Osteoblast (primary cell): ENCODE data around the gene CWC27. TPM values are rescaled to one million over a fixed set of nuclear protein-coding genes. Genes with fewer than 3 reads are reported as not detected.

Experiments used
- DNase-seq: peaks from one replicate; pipeline ENCODE4 v3.0.0; 2011; ENCODE audit warnings: low spot score, mixed read lengths; ENCODE audit not compliant: insufficient read length; ENCODE audit errors: missing footprints
- H2AFZ ChIP-seq: 2 replicates; pipeline ENCODE4 v1.6.0; 2011; ENCODE audit warnings: mild to moderate bottlenecking, low read length
- H3K27ac ChIP-seq: 2 replicates; pipeline ENCODE4 v1.5.1; 2011; ENCODE audit warnings: mild to moderate bottlenecking, low read depth, low read length, moderate library complexity
- H3K27me3 ChIP-seq: 2 replicates; pipeline ENCODE4 v1.6.0; 2012; ENCODE audit warnings: mild to moderate bottlenecking, control low read depth, inconsistent platforms, low read length, moderate library complexity; ENCODE audit not compliant: insufficient read depth
- H3K36me3 ChIP-seq: 2 replicates; pipeline ENCODE4 v1.5.1; 2011; ENCODE audit warnings: mild to moderate bottlenecking, low read length, control low read depth, moderate library complexity; ENCODE audit not compliant: insufficient read depth
- H3K4me1 ChIP-seq: 2 replicates; pipeline ENCODE4 v1.5.1; 2011; ENCODE audit warnings: mild to moderate bottlenecking, low read length, control low read depth, moderate library complexity; ENCODE audit not compliant: insufficient read depth
- H3K4me2 ChIP-seq: 2 replicates; pipeline ENCODE4 v1.6.0; 2011; ENCODE audit warnings: mild to moderate bottlenecking, low read length; ENCODE audit not compliant: insufficient read depth
- H3K4me3 ChIP-seq: fragments of 200-600 bp; sonication (generic); 3 replicates; pipeline ENCODE4 v1.5.1; 2012; ENCODE audit warnings: mild to moderate bottlenecking, low read length, inconsistent platforms; ENCODE audit not compliant: insufficient read depth
- H3K79me2 ChIP-seq: 2 replicates; pipeline ENCODE4 v1.6.0; 2012; ENCODE audit warnings: mild to moderate bottlenecking, low read length, control low read depth, inconsistent platforms; ENCODE audit not compliant: insufficient read depth
- H3K9me3 ChIP-seq: 2 replicates; pipeline ENCODE4 v1.5.1; 2011; ENCODE audit warnings: low read depth, low read length, control low read depth
- H4K20me1 ChIP-seq: 2 replicates; pipeline ENCODE4 v1.6.0; 2012; ENCODE audit warnings: mild to moderate bottlenecking, low read length, control low read depth; ENCODE audit not compliant: insufficient read depth
- total RNA-seq: library from RNA; depleted of rRNA; stranded (reverse); fragments of >200 nt; gene quantifications from 2 replicates; pipeline ENCODE4 v1.2.3, GENCODE V29; 2012
- TF ChIP-seq, protein P1 (sequence below): IDR thresholded peaks from 2 replicates; pipeline ENCODE4 v1.5.1; 2011; ENCODE audit warnings: mild to moderate bottlenecking, low read depth, low read length, moderate library complexity; ENCODE audit errors: extremely low read depth

The CWC27 gene
- total RNA-seq, 1 donor, result 13.4 TPM

- H3K4me1 ChIP-seq, result peaks cover 15% of the 10 kb centered on the region
- H3K4me3 ChIP-seq, result no peak overlapping the region
- H3K27ac ChIP-seq, result peak overlapping the region; percentile 68
- H3K4me2 ChIP-seq, result no peak overlapping the region
- no peaks in the 10 kb centered on the region for H3K9me3 ChIP-seq
- H3K79me2 ChIP-seq, result no peaks in the 10 kb centered on the region
- no peaks in the 10 kb centered on the region for H3K27me3 ChIP-seq
- H4K20me1 ChIP-seq, result no peaks in the 10 kb centered on the region
- TF ChIP-seq, protein P1, sequence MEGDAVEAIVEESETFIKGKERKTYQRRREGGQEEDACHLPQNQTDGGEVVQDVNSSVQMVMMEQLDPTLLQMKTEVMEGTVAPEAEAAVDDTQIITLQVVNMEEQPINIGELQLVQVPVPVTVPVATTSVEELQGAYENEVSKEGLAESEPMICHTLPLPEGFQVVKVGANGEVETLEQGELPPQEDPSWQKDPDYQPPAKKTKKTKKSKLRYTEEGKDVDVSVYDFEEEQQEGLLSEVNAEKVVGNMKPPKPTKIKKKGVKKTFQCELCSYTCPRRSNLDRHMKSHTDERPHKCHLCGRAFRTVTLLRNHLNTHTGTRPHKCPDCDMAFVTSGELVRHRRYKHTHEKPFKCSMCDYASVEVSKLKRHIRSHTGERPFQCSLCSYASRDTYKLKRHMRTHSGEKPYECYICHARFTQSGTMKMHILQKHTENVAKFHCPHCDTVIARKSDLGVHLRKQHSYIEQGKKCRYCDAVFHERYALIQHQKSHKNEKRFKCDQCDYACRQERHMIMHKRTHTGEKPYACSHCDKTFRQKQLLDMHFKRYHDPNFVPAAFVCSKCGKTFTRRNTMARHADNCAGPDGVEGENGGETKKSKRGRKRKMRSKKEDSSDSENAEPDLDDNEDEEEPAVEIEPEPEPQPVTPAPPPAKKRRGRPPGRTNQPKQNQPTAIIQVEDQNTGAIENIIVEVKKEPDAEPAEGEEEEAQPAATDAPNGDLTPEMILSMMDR, result peak; percentile 50
- no peaks in the 10 kb centered on the region for H3K36me3 ChIP-seq
- no peak for DNase-seq
- no peak overlapping the region for H2AFZ ChIP-seq
Observed at GRCh38 chr5:64971513-64971912, 202.8 kb downstream of the CWC27 start.

DNA sequence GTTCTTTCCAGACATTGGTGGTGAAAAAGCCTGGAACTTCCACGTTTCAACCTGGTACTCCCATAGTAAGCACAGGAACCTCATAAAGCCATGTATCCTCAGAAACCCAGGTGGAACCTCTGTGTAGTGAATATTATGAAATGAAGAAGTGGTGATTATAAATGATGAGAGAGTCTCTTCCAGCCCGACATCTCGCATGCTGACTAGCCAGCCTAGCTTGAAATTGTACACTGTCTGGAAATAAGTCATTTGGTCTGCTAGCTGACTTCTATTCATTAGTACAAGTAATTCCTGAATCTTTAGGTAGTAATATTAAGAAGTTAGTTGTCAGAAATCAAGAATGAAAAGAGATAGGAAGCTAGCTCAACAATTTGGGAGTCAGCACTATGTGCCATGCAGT is 203.3 kb downstream of the CWC27 start:
- no peak overlapping the region for H3K4me2 ChIP-seq
- DNase-seq, result no peak
- H3K27me3 ChIP-seq, result no peaks in the 10 kb centered on the region
- no peak overlapping the region for H3K4me3 ChIP-seq
- no peaks in the 10 kb centered on the region for H3K9me3 ChIP-seq
- H2AFZ ChIP-seq, result no peak overlapping the region
- H3K79me2 ChIP-seq, result no peaks in the 10 kb centered on the region
- no peaks in the 10 kb centered on the region for H4K20me1 ChIP-seq
- H3K4me1 ChIP-seq, result peaks cover 16% of the 10 kb centered on the region
- TF ChIP-seq, protein P1, result no peak
- no peaks in the 10 kb centered on the region for H3K36me3 ChIP-seq
- H3K27ac ChIP-seq, result peak overlapping the region; percentile 68

DNA sequence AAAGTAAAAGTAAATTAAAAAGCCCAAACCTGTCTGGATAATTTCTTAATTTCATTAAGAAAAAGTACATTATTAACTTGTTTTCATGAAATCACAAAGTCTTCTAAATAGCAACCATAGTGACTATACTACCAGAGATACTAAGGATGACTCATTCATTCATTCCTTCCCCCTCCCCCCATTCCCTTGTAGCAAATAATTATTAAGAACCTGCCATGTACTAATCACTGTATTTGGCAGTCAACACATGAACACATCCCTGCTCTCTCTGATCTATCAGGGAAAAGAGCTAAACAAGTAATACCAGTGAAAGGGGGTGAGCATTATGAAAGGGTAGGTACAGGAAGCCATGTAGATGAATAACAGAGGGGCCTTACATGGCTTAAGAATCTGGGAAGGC is 203.9 kb downstream of the CWC27 start:
- H3K36me3 ChIP-seq, result no peaks in the 10 kb centered on the region
- H3K4me1 ChIP-seq, result peaks cover 16% of the 10 kb centered on the region
- H3K27ac ChIP-seq, result peak overlapping the region; percentile 68
- no peaks in the 10 kb centered on the region for H3K9me3 ChIP-seq
- H3K4me2 ChIP-seq, result no peak overlapping the region
- H3K27me3 ChIP-seq, result no peaks in the 10 kb centered on the region
- no peak for DNase-seq
- H3K79me2 ChIP-seq, result no peaks in the 10 kb centered on the region
- no peaks in the 10 kb centered on the region for H4K20me1 ChIP-seq
- TF ChIP-seq, protein P1, result no peak
- no peak overlapping the region for H3K4me3 ChIP-seq
- no peak overlapping the region for H2AFZ ChIP-seq

DNA sequence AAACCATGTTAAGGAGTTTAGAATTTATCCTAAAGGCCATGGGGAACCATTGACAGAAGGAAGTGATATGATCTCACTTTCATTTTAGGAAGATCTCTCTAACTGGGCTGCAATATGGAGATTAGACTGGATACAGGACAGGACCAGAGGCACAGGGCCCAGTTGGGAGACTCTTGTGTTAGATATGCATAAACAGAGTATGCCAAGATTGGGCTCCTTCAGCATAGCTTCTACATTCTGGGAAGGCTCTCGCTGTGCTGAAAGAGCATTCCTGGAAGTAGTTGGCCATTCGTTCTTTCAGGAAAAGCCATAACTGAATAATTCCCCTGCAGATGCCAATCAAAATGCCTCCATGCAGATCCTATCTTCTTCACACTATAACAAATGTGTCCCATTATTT is 204.5 kb downstream of the CWC27 start:
- no peak overlapping the region for H3K4me3 ChIP-seq
- no peak overlapping the region for H2AFZ ChIP-seq
- H3K9me3 ChIP-seq, result no peaks in the 10 kb centered on the region
- peaks cover 23% of the 10 kb centered on the region for H3K4me1 ChIP-seq
- H3K27me3 ChIP-seq, result no peaks in the 10 kb centered on the region
- no peaks in the 10 kb centered on the region for H4K20me1 ChIP-seq
- TF ChIP-seq, protein P1, result no peak
- no peaks in the 10 kb centered on the region for H3K79me2 ChIP-seq
- H3K27ac ChIP-seq, result peak overlapping the region; percentile 9
- no peak for DNase-seq
- H3K4me2 ChIP-seq, result no peak overlapping the region
- H3K36me3 ChIP-seq, result no peaks in the 10 kb centered on the region
